NCI-H1048 (cell line): Measurements from ENCODE around the gene PCYT1B.
"Not testable (repeated sequence)": the region's sequence is repeated elsewhere in the genome, so short reads cannot be mapped to it uniquely, and the experiment has no call there.

Source experiments
- DNase-seq: peaks from one replicate; lab custom pipeline; 2025; lab: John Stamatoyannopoulos, UW

The PCYT1B gene

GRCh38 chrX:24646006-24646405, 1.1 kb downstream of the PCYT1B start:
- DNase-seq: no peak

GRCh38 chrX:24643116-24643515, 4.0 kb downstream of the PCYT1B start:
- no peak for DNase-seq

GRCh38 chrX:24629701-24630100, 17.4 kb downstream of the PCYT1B start:
- DNase-seq: no peak

- no peak for DNase-seq
Observed at GRCh38 chrX:24619647-24620046, 27.5 kb downstream of the PCYT1B start.

- DNase-seq: no peak
Observed at GRCh38 chrX:24610516-24610915, 36.6 kb downstream of the PCYT1B start.

- DNase-seq: no peak
Observed at GRCh38 chrX:24607616-24608015, 39.5 kb downstream of the PCYT1B start.

- not testable (repeated sequence) for DNase-seq
Observed at GRCh38 chrX:24605941-24606340, 41.2 kb downstream of the PCYT1B start.

GRCh38 chrX:24603191-24603590, 44.0 kb downstream of the PCYT1B start:
- DNase-seq: no peak

- no peak for DNase-seq
Observed at GRCh38 chrX:24601858-24602257, 45.3 kb downstream of the PCYT1B start.

- no peak for DNase-seq
Observed at GRCh38 chrX:24594501-24594900, 52.6 kb downstream of the PCYT1B start.

GRCh38 chrX:24590111-24590510, 57.0 kb downstream of the PCYT1B start:
- no peak for DNase-seq

- DNase-seq: no peak
Observed at GRCh38 chrX:24577091-24577490, 70.1 kb downstream of the PCYT1B start.

GRCh38 chrX:24575496-24575895, 71.7 kb downstream of the PCYT1B start:
- no peak for DNase-seq

GRCh38 chrX:24574743-24575142, 72.4 kb downstream of the PCYT1B start:
- DNase-seq: no peak

- no peak for DNase-seq
Observed at GRCh38 chrX:24567169-24567568, 80.0 kb downstream of the PCYT1B start.

GRCh38 chrX:24566240-24566639, 80.9 kb downstream of the PCYT1B start:
- DNase-seq: no peak

GRCh38 chrX:24563291-24564010, 83.7 kb downstream of the PCYT1B start:
- no peak for DNase-seq

- DNase-seq: no peak
Observed at GRCh38 chrX:24561121-24561520, 86.0 kb downstream of the PCYT1B start.

- no peak for DNase-seq
Observed at GRCh38 chrX:24553011-24553410, 94.1 kb downstream of the PCYT1B start.

- DNase-seq: no peak
Observed at GRCh38 chrX:24550166-24550565, 97.0 kb downstream of the PCYT1B start.

GRCh38 chrX:24547961-24548360, 99.2 kb downstream of the PCYT1B start:
- DNase-seq: no peak

- no peak for DNase-seq
Observed at GRCh38 chrX:24542756-24543155, 104.4 kb downstream of the PCYT1B start.

GRCh38 chrX:24536551-24536950, 110.6 kb downstream of the PCYT1B start:
- no peak for DNase-seq

- no peak for DNase-seq
Observed at GRCh38 chrX:24528605-24529004, 118.5 kb downstream of the PCYT1B start.
